ENCODE data around the gene EIPR1. TPM values are rescaled to one million over a fixed set of nuclear protein-coding genes. Genes with fewer than 3 reads are reported as not detected.

The EIPR1 gene
- total RNA-seq, 4 donors from 2014 or later, result 26.1 to 51.6 (median 40.0) TPM

DNA sequence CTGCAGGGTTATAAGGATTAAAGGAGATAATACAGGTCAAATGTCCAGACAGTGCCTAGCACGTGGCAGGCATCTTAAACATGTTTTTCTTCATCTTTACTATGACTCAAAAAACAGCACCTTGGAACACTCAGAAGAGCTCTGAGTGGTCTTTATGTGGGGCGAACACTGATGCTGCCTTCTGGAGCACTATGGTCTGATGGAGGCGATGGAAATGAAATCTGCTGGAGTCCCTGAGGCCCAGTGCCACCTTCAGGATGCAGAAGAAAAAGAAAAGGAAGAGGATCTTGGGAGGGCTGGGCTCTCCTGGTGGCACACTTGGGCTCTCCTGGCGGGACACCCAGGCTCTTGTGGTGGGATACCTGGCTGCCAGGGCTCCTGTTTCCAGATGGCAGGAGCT is 171.8 kb downstream of the EIPR1 start:
- H3K9me3 ChIP-seq, result no peaks in the 10 kb centered on the region
- WGBS, 2 donors, result 96 to 97% methylated on average over 4 of the region's 4 CpGs
- TF ChIP-seq, protein P1, sequence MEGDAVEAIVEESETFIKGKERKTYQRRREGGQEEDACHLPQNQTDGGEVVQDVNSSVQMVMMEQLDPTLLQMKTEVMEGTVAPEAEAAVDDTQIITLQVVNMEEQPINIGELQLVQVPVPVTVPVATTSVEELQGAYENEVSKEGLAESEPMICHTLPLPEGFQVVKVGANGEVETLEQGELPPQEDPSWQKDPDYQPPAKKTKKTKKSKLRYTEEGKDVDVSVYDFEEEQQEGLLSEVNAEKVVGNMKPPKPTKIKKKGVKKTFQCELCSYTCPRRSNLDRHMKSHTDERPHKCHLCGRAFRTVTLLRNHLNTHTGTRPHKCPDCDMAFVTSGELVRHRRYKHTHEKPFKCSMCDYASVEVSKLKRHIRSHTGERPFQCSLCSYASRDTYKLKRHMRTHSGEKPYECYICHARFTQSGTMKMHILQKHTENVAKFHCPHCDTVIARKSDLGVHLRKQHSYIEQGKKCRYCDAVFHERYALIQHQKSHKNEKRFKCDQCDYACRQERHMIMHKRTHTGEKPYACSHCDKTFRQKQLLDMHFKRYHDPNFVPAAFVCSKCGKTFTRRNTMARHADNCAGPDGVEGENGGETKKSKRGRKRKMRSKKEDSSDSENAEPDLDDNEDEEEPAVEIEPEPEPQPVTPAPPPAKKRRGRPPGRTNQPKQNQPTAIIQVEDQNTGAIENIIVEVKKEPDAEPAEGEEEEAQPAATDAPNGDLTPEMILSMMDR (IDR thresholded peaks at IDR 0.05), result no peak
- TF ChIP-seq POLR2A (IDR thresholded peaks at IDR 0.05), result no peak
- DNase-seq, result no peak
- no peaks in the 10 kb centered on the region for H3K36me3 ChIP-seq
- no peaks in the 10 kb centered on the region for H3K27me3 ChIP-seq
- intact Hi-C loops (cut with DNase I), result no loop called here
- H3K4me3 ChIP-seq (replicated peaks in 1 of 3), result no peak overlapping the region
- H3K27ac ChIP-seq, result no peak overlapping the region
- H3K4me1 ChIP-seq, result peaks cover 0 to 4% of the 10 kb centered on the region in 2 donors

DNA sequence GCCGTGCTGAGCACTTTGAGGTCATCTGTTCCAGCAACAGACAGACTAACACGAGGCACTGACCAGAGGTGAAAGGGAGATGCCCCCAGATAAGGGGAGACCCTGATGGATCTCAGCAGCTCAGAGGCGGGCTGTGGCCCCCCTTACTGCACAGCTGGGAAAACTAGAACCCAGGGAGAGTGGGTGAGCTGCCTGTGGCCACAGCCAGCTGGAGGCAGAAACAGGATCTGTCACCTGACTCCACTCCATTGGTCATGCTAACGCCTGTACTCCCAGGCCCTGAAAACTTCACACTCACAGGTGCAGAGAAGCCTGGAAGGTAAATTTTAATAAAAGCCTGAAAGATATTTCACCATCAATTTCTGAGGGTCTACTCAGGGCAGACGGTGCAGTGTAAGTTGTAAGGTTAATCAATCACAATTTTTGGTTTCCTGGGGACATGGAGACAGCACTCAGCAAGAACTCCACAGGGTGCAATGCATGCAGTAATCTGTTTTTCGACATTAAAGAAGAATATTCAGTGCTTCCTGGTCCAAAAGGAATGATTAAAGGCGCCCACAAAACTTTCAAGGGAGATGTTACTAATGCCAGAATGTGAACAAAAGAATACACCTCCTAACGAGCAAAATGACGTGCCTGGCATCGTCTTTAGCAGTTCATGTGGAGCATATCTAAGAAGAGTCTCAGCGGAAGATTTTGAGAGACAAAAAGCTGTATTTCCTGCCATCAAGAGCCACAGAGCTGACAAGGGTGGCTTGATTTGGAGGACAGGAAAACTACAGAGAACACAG is 173.4 kb downstream of the EIPR1 start:
- peaks cover 0 to 4% of the 10 kb centered on the region in 2 donors for H3K4me1 ChIP-seq
- H3K27me3 ChIP-seq, result no peaks in the 10 kb centered on the region
- TF ChIP-seq POLR2A (IDR thresholded peaks at IDR 0.05), result no peak
- TF ChIP-seq, protein P1 (IDR thresholded peaks at IDR 0.05), result no peak
- H3K9me3 ChIP-seq, result no peaks in the 10 kb centered on the region
- DNase-seq, result peak; percentile 33 to 47
- no peak overlapping the region for H3K4me3 ChIP-seq (replicated peaks in 1 of 3)
- WGBS, 2 donors, result 85 to 86% methylated on average over 8 to 11 of the region's 11 CpGs
- intact Hi-C loops (cut with DNase I), result no loop called here
- no peak overlapping the region for H3K27ac ChIP-seq
- H3K36me3 ChIP-seq, result no peaks in the 10 kb centered on the region

DNA sequence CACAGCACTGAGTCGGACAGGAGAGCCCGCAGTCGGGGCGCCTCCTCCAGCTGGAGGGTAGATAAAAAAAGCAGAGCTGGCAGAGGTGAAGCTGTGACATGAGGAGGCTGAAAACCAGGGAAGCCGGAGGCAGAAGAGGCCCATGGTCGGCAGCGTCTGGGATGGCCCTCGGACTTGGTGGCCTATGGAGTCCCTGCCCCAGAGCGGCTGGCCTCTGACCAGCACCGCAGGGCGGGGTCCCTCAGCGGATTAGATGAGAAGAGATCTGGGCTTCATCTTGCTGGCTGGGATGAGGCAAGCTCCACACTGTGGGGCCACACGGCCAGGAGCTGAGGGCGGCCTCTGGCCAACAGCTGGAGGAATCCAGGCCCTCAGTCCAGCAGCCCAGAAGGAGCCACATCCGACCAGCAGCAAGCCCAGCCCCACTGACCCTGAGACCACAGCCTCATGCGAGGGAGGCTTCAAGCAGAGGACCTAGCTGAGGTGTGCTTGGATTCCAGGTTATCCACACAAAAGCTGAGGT is 174.1 kb downstream of the EIPR1 start:
- 94 to 96% methylated on average over 12 of the region's 16 CpGs for WGBS, 2 donors
- no peak for DNase-seq
- Histone ChIP-seq H3K4me3 (replicated peaks in 1 of 3) (no peak overlapping the region), H3K36me3 (no peaks in the 10 kb centered on the region), H3K4me1 (peaks cover 0 to 4% of the 10 kb centered on the region in 2 donors), H3K27ac (no peak overlapping the region), H3K27me3 (no peaks in the 10 kb centered on the region), H3K9me3 (no peaks in the 10 kb centered on the region)
- TF ChIP-seq, protein P1 (IDR thresholded peaks at IDR 0.05), result no peak
- TF ChIP-seq POLR2A (IDR thresholded peaks at IDR 0.05), result no peak
- intact Hi-C loops (cut with DNase I), result no loop called here

DNA sequence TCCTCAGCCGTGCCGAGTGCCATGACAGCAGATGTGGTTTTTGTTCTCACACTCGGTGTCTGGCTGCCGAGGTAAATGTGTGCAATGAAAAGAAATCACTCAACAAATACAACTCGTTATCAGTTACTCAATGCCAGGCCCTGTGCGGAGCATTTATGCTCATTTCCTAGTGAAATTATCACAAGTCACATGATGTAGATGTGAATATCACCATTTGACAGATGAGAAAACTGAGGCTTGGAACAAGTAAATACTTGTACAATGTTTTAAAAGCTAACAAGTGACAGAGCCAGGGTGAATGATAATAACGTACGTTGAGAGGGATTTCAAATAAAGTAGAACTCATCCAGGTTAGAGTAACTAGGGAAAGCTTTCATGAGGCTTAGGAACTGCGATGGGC is 174.7 kb downstream of the EIPR1 start:
- WGBS, 2 donors, result 95 to 96% methylated on average over 9 of the region's 9 CpGs
- intact Hi-C loops (cut with DNase I), result no loop called here
- H3K9me3 ChIP-seq, result no peaks in the 10 kb centered on the region
- no peaks in the 10 kb centered on the region for H3K36me3 ChIP-seq
- no peak overlapping the region for H3K27ac ChIP-seq
- TF ChIP-seq, protein P1 (IDR thresholded peaks at IDR 0.05), result no peak
- no peak for TF ChIP-seq POLR2A (IDR thresholded peaks at IDR 0.05)
- no peaks in the 10 kb centered on the region for H3K27me3 ChIP-seq
- no peak overlapping the region for H3K4me3 ChIP-seq (replicated peaks in 1 of 3)
- DNase-seq, result no peak
- H3K4me1 ChIP-seq, result peaks cover 0 to 4% of the 10 kb centered on the region in 2 donors

DNA sequence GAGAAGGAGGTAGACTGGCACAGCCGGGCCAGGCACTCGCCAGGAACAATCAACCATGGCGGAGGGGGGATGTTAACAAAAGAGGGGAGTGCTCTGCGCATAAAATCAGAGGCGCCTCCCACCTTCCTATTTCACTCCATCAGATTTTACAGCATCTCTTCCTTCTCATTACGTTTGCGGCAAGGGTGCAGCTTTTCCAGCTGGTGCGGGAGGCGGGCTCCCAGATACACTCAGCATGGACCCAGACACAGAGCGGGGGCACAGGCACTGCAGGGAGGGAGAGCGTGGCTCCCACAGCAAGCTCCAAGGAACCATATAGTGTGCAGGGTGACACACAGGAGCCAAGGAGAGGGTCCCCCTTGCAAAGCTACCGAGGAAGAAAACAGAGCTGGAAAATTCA is 176.3 kb downstream of the EIPR1 start:
- Histone ChIP-seq H3K4me3 (replicated peaks in 1 of 3) (no peak overlapping the region), H3K36me3 (peaks cover 0 to 4% of the 10 kb centered on the region in 2 donors), H3K27ac (no peak overlapping the region), H3K27me3 (no peaks in the 10 kb centered on the region), H3K4me1 (peaks cover 0 to 4% of the 10 kb centered on the region in 2 donors), H3K9me3 (no peaks in the 10 kb centered on the region)
- 94 to 96% methylated on average over 12 of the region's 12 CpGs for WGBS, 2 donors
- intact Hi-C loops (cut with DNase I), result no loop called here
- no peak for TF ChIP-seq POLR2A (IDR thresholded peaks at IDR 0.05)
- TF ChIP-seq, protein P1 (IDR thresholded peaks at IDR 0.05), result no peak
- DNase-seq, result no peak
